Glutamatergic neuron (in vitro differentiated cells): ENCODE data around the gene ATP6V0A1. TPM values are rescaled to one million over a fixed set of nuclear protein-coding genes. Genes with fewer than 3 reads are reported as not detected.
"Not testable (repeated sequence)": the region's sequence is repeated elsewhere in the genome, so short reads cannot be mapped to it uniquely, and the experiment has no call there.

Source experiments
- DNase-seq: peaks from one replicate; pipeline ENCODE4 v3.0.0; 2022
- H3K27ac Mint-ChIP-seq: one replicate; pipeline ENCODE4 v1.8.0; 2020; ENCODE audit warnings: mild to moderate bottlenecking, mixed read lengths, inconsistent platforms; ENCODE audit not compliant: unreplicated experiment
- H3K27me3 Mint-ChIP-seq: one replicate; pipeline ENCODE4 v1.8.0; 2020; ENCODE audit warnings: mild to moderate bottlenecking, moderate library complexity, mixed read lengths, inconsistent platforms; ENCODE audit not compliant: unreplicated experiment
- H3K36me3 Mint-ChIP-seq: one replicate; pipeline ENCODE4 v1.8.0; 2020; ENCODE audit warnings: mild to moderate bottlenecking, mixed read lengths, inconsistent platforms; ENCODE audit not compliant: unreplicated experiment
- H3K4me1 Mint-ChIP-seq: one replicate; pipeline ENCODE4 v1.8.0; 2020; ENCODE audit warnings: mild to moderate bottlenecking, low read depth, mixed read lengths, inconsistent platforms; ENCODE audit not compliant: unreplicated experiment
- H3K4me3 Mint-ChIP-seq: one replicate; pipeline ENCODE4 v1.8.0; 2020; ENCODE audit warnings: mild to moderate bottlenecking, mixed read lengths, inconsistent platforms; ENCODE audit not compliant: unreplicated experiment
- H3K9me3 Mint-ChIP-seq: one replicate; pipeline ENCODE4 v1.8.0; 2020; ENCODE audit warnings: mild to moderate bottlenecking, moderate library complexity, mixed read lengths, inconsistent platforms; ENCODE audit not compliant: unreplicated experiment
- total RNA-seq: library from RNA; stranded (reverse); fragmentation: NEBNext Ultra II Directional; extraction: Animal tissue kit (Norgen Biotek cat#: 25700); gene quantifications from one replicate; pipeline ENCODE4 v1.2.1, GENCODE V29; 2021; ENCODE audit not compliant: unreplicated experiment
- TF ChIP-seq, protein P1 (sequence below): fragments of 200-600 bp; sonication (generic); IDR thresholded peaks from one replicate; pipeline ENCODE4 v1.5.0; 2021; ENCODE audit not compliant: partially characterized antibody, unreplicated experiment

The ATP6V0A1 gene
- total RNA-seq, 1 donor from 2014 or later = 253 TPM

DNA sequence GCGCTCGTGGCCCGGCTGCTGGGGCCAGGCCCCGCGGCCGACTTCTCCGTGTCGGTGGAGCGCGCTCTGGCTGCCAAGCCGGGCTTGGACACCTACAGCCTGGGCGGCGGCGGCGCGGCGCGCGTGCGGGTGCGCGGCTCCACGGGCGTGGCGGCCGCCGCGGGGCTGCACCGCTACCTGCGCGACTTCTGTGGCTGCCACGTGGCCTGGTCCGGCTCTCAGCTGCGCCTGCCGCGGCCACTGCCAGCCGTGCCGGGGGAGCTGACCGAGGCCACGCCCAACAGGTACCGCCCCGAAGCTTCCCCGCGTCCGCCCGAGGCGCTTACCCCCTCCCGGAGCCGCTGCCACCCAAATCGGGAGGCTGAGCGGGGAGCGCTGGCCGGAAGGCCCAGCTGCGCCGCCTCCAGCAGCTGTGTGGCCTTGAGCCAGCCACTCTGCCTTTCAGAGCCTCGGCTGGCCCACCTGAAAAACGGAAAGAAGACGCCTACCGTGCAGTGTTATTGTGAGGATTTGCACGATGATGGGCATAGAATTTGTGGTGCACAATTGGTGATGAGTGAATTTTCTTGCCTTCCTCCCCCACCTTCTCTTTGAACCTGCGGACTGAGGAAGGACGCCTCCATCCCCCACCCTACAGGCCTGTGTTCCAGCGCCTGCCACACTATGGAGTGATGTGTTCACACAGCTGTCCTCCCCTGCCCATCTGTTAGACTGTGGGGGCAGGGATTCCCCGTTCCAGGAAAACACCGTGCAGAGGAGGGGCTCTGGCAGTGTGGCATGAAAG, 77.9 kb downstream of the ATP6V0A1 start:
- H3K27me3 Mint-ChIP-seq = peaks cover 11% of the 10 kb centered on the region
- H3K36me3 Mint-ChIP-seq = no peaks in the 10 kb centered on the region
- peak overlapping the region; percentile 94 for H3K4me3 Mint-ChIP-seq
- H3K4me1 Mint-ChIP-seq = peaks cover 24% of the 10 kb centered on the region
- peaks cover 14% of the 10 kb centered on the region for H3K9me3 Mint-ChIP-seq
- TF ChIP-seq, protein P1, sequence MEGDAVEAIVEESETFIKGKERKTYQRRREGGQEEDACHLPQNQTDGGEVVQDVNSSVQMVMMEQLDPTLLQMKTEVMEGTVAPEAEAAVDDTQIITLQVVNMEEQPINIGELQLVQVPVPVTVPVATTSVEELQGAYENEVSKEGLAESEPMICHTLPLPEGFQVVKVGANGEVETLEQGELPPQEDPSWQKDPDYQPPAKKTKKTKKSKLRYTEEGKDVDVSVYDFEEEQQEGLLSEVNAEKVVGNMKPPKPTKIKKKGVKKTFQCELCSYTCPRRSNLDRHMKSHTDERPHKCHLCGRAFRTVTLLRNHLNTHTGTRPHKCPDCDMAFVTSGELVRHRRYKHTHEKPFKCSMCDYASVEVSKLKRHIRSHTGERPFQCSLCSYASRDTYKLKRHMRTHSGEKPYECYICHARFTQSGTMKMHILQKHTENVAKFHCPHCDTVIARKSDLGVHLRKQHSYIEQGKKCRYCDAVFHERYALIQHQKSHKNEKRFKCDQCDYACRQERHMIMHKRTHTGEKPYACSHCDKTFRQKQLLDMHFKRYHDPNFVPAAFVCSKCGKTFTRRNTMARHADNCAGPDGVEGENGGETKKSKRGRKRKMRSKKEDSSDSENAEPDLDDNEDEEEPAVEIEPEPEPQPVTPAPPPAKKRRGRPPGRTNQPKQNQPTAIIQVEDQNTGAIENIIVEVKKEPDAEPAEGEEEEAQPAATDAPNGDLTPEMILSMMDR = no peak
- DNase-seq = peak; percentile 90
- peak overlapping the region; percentile 100 for H3K27ac Mint-ChIP-seq

DNA sequence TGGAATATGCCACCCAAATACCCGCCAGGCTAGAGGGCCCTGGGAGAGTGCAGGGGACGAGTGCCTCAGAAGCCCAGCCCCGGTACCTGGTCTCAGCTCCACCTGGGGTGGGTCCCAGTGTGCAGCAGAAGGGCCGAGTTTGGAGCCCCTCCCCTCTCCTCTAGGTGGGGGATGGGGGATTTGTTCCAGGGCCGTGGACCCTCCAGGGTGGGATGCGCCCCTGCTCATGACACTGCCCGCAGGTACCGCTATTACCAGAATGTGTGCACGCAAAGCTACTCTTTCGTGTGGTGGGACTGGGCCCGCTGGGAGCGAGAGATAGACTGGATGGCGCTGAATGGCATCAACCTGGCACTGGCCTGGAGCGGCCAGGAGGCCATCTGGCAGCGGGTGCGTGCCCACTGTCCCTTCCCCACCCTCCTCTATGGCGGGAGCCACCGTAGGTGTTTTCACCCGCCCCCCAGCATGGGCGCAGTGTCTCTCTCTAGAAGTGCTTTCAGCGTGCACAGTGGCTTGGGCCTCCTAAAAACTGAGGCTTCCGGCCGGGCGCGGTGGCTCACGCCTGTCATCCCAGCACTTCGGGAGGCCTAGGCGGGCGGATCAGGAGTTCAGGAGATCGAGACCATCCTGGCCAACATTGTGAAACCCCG, 78.6 kb downstream of the ATP6V0A1 start:
- peaks cover 11% of the 10 kb centered on the region for H3K9me3 Mint-ChIP-seq
- H3K36me3 Mint-ChIP-seq = no peaks in the 10 kb centered on the region
- peaks cover 22% of the 10 kb centered on the region for H3K4me1 Mint-ChIP-seq
- H3K27me3 Mint-ChIP-seq = peaks cover 11% of the 10 kb centered on the region
- DNase-seq = no peak
- H3K27ac Mint-ChIP-seq = peak overlapping the region; percentile 100
- TF ChIP-seq, protein P1 = no peak
- H3K4me3 Mint-ChIP-seq = peak overlapping the region; percentile 94

DNA sequence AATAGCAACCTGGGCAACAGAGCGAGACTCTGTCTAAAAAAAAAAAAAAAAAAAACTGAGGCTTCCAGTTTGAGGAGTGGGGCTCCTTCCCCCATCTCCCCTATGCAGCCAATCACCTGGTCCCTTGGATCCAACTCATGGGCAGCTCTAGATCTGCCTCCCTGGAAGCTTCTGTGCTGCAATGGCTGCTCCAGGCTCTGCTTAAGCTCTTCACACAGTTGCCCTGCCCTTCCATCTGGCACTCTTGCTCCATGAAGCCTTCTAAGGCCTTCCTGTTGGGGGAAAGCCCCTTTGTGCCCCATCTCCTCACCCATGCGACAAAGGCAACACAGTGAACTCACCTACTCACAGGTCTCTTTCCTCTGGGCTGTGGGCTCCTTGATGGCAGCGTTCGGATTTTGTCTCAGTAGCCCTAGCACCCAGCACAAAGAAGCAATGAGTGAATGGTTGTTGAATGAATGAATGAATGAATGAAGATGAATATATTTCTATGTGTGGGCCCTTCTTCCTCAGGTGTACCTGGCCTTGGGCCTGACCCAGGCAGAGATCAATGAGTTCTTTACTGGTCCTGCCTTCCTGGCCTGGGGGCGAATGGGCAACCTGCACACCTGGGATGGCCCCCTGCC, 79.3 kb downstream of the ATP6V0A1 start:
- Mint-ChIP-seq H3K27ac (peak overlapping the region; percentile 100), H3K9me3 (peaks cover 11% of the 10 kb centered on the region), H3K4me3 (peak overlapping the region; percentile 94), H3K36me3 (no peaks in the 10 kb centered on the region), H3K4me1 (peaks cover 22% of the 10 kb centered on the region), H3K27me3 (peaks cover 11% of the 10 kb centered on the region)
- no peak for DNase-seq
- TF ChIP-seq, protein P1 = no peak

DNA sequence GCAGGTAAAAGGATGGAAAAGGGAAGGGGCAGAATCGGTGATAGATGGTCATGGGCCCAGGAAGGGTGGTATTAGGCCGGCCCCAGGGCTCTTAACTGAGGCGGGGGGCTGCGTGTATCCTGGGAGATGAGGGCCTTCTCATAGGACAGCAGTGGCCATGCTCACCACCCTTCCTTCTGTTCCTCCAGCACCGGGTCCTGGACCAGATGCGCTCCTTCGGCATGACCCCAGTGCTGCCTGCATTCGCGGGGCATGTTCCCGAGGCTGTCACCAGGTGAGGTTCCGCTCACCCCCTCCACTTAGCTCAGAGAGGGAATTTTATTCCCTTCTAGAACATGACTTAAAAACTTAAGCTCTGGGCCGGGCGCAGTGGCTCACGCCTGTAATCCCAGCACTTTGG, 79.8 kb downstream of the ATP6V0A1 start:
- peaks cover 20% of the 10 kb centered on the region for H3K4me1 Mint-ChIP-seq

DNA sequence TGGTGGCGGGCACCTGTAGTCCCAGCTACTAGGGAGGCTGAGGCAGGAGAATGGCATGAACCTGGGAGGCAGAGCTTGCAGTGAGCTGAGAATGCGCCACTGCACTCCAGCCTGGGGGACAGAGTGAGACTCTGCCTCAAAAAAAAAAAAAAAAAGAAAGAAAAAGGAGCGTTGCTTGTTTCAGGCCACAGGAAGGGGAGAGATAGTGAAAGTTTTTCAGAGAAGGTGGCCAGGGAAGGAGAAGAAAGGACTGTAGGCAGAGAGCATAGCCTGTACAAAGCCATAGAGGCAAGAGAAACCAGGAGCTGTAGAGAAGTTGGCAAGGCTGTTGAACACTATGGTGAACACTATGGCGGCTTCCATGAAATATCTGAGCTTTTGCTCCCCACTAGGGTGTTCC, 81.9 kb downstream of the ATP6V0A1 start:
- Mint-ChIP-seq H3K27me3 (peaks cover 17% of the 10 kb centered on the region), H3K9me3 (peaks cover 20% of the 10 kb centered on the region), H3K4me1 (peaks cover 13% of the 10 kb centered on the region)
- not testable (repeated sequence) for H3K27ac Mint-ChIP-seq, H3K36me3 Mint-ChIP-seq, H3K4me3 Mint-ChIP-seq, DNase-seq

More for the DNA sequence above, 79.8 kb downstream of the ATP6V0A1 start:
- H3K4me3 Mint-ChIP-seq = no peak overlapping the region
- H3K27ac Mint-ChIP-seq = peak overlapping the region; percentile 100
- TF ChIP-seq, protein P1 = no peak
- H3K36me3 Mint-ChIP-seq = no peaks in the 10 kb centered on the region
- peaks cover 12% of the 10 kb centered on the region for H3K27me3 Mint-ChIP-seq
- H3K9me3 Mint-ChIP-seq = peaks cover 12% of the 10 kb centered on the region
- DNase-seq = no peak
